Psoas muscle (tissue), 8 donors: Measurements from ENCODE around the gene TNC. TPM values are rescaled to one million over a fixed set of nuclear protein-coding genes. Genes with fewer than 3 reads are reported as not detected.

Experiments
- ATAC-seq, 4 donors: fragments of 200-7000 bp; cut with Tn5 transposase; one replicate each; pipeline ENCODE4 v1.9.1; 2020; ENCODE audit warnings: moderate library complexity in 3 of 4, mild to moderate bottlenecking in 2 of 4
- DNase-seq, 2 donors: peaks; one replicate each; pipeline ENCODE4 v3.0.0-alpha.2; 2020
- H3K27ac ChIP-seq: fragments of 200-600 bp; one replicate; pipeline ENCODE4 v1.8.0; 2022
- H3K27me3 ChIP-seq, 3 donors: fragments of 200-600 bp in 1 of 3; one replicate each; pipeline versions ENCODE4 v1.6.1 to v1.8.0; 2013 to 2022; ENCODE audit warnings: low read length in 2 of 3, mild to moderate bottlenecking in 2 of 3, moderate library complexity in 1 of 3; ENCODE audit not compliant: insufficient read depth in 3 of 3
- H3K36me3 ChIP-seq, 2 donors: fragments of 200-600 bp in 1 of 2; one replicate each; pipeline versions ENCODE4 v1.6.1 to v1.8.0; 2013 to 2022; ENCODE audit warnings: low read depth in 1 of 2, mild to moderate bottlenecking in 1 of 2, moderate library complexity in 1 of 2; ENCODE audit not compliant: insufficient read depth in 1 of 2
- H3K4me1 ChIP-seq: fragments of 200-600 bp; one replicate; pipeline ENCODE4 v1.8.0; 2022
- H3K4me3 ChIP-seq: fragments of 200-600 bp; one replicate; pipeline ENCODE4 v1.8.0; 2022; ENCODE audit warnings: mild to moderate bottlenecking
- H3K9me3 ChIP-seq: fragments of 200-600 bp; one replicate; pipeline ENCODE4 v1.8.0; 2022
- CTCF ChIP-seq: fragments of 200-600 bp; IDR thresholded peaks from one replicate; pipeline ENCODE4 v1.8.0; 2022; ENCODE audit warnings: antibody characterized with exemption
- WGBS, 3 donors: extraction: QIAGEN DNeasy Blood & Tissue Kit; methylation state at CpG; one replicate each; pipeline versions ENCODE4 v1.1.6 to v1.1.7; 2013; 5-methylcytosine and 5-hydroxymethylcytosine counted together
- intact Hi-C, 2 donors: fragments of 100-400 bp; cut with DNase I; formaldehyde crosslinking; loops; one replicate each; pipeline versions ENCODE4 v1.11.0 to v1.14.2; 2022
- polyA plus RNA-seq, 3 donors: library from polyadenylated mRNA; stranded (reverse); fragments of 200-250 nt; gene quantifications; one replicate each; pipeline ENCODE4 v1.2.3, GENCODE V29; 2013
- total RNA-seq, 4 donors: library from RNA; stranded (reverse); fragmentation: NEBNext Ultra II Directional in 2 of 4; extraction: Animal tissue kit (Norgen Biotek cat#: 25700) in 2 of 4; gene quantifications; one replicate each; pipeline versions ENCODE4 v1.2.1 to v1.2.4, GENCODE V29; 2021 to 2023
- donor health status: healthy with polysubstance abuse.
- donor health status: DM: no; HTN: no; CAD: no; lungs with moderate emphysema.
- donor health status: Bipolar disorder and iron deficiency.
- donor health status: healthy.
- donor health status: DM: yes; HTN: yes; CAD: no.
- donor health status: DM: no; HTN: no; CAD: no.
- donor health status: DM: no; HTN: no; CAD: no.
- donor health status: DM: yes; HTN: yes; CAD: no.

TNC gene
- total and polyA plus RNA-seq, 7 donors, result 1.0 to 94.7 (median 2.8) TPM

- no peak for TF ChIP-seq CTCF
- ATAC-seq, result no peak
- Histone ChIP-seq H3K9me3 (no peaks in the 10 kb centered on the region), H3K27ac (no peak overlapping the region), H3K27me3 (no peaks in the 10 kb centered on the region), H3K4me3 (no peak overlapping the region), H3K4me1 (no peaks in the 10 kb centered on the region), H3K36me3 (no peaks in the 10 kb centered on the region)
- intact Hi-C loops, result no loop called here
- DNase-seq, result no peak
- 83 to 93% (median 91%) methylated on average over 8 of the region's 8 CpGs for WGBS, 3 donors
Measured at GRCh38 chr9:114988962-114989599, 128.9 kb downstream of the TNC start.

GRCh38 chr9:114987116-114987515, 130.8 kb downstream of the TNC start:
- ATAC-seq (no peak), DNase-seq (no peak)
- Histone ChIP-seq H3K36me3 (no peaks in the 10 kb centered on the region), H3K27me3 (no peaks in the 10 kb centered on the region), H3K4me3 (no peak overlapping the region), H3K9me3 (no peaks in the 10 kb centered on the region), H3K4me1 (no peaks in the 10 kb centered on the region), H3K27ac (no peak overlapping the region)
- intact Hi-C loops, result no loop called here
- 41 to 51% (median 46%) methylated on average over 1 of the region's 1 CpG for WGBS, 3 donors
- no peak for TF ChIP-seq CTCF

- Histone ChIP-seq H3K4me1 (no peaks in the 10 kb centered on the region), H3K27ac (no peak overlapping the region), H3K4me3 (no peak overlapping the region), H3K9me3 (no peaks in the 10 kb centered on the region), H3K27me3 (no peaks in the 10 kb centered on the region), H3K36me3 (no peaks in the 10 kb centered on the region)
- ATAC-seq, result no peak
- intact Hi-C loops, result no loop called here
- no peak for TF ChIP-seq CTCF
- DNase-seq, result no peak
- WGBS, 3 donors, result 21 to 42% (median 27%) methylated on average over 2 of the region's 2 CpGs
Measured at GRCh38 chr9:114985959-114986501, 131.9 kb downstream of the TNC start.

GRCh38 chr9:114981063-114981462, 136.9 kb downstream of the TNC start:
- no peak for TF ChIP-seq CTCF
- no peak for ATAC-seq
- WGBS, 3 donors, result 49 to 54% (median 53%) methylated on average over 4 of the region's 4 CpGs

GRCh38 chr9:114973216-114973615, 144.7 kb downstream of the TNC start:
- TF ChIP-seq CTCF, result no peak
- no peaks in the 10 kb centered on the region for H3K9me3 ChIP-seq
- no peaks in the 10 kb centered on the region for H3K4me1 ChIP-seq
- H3K36me3 ChIP-seq, result no peaks in the 10 kb centered on the region
- no peak overlapping the region for H3K4me3 ChIP-seq
- peaks cover 0 to 2% (median 0%) of the 10 kb centered on the region in 3 donors for H3K27me3 ChIP-seq
- intact Hi-C loops, result no loop called here
- no peak overlapping the region for H3K27ac ChIP-seq
- ATAC-seq (no peak), DNase-seq (no peak)
- WGBS, 3 donors, result 80 to 87% (median 83%) methylated on average over 2 of the region's 2 CpGs

More at GRCh38 chr9:114981063-114981462, 136.9 kb downstream of the TNC start:
- Histone ChIP-seq H3K27ac (no peak overlapping the region), H3K4me3 (no peak overlapping the region), H3K36me3 (no peaks in the 10 kb centered on the region), H3K4me1 (no peaks in the 10 kb centered on the region), H3K9me3 (no peaks in the 10 kb centered on the region), H3K27me3 (peaks cover 0 to 2% (median 0%) of the 10 kb centered on the region in 3 donors)
- intact Hi-C loops, result no loop called here
- no peak for DNase-seq
